Astrocyte of the cerebellum (primary cell): ENCODE data around the gene KY.
A peak's percentile ranks its signal among the peaks of the same experiment; 100 is the strongest.

Experiments
- DNase-seq: peaks from one replicate; pipeline ENCODE4 v3.0.0-alpha.2; 2011; ENCODE audit warnings: low read depth
- H3K4me3 ChIP-seq: 2 replicates; pipeline ENCODE4 v1.5.1; 2011; ENCODE audit warnings: mild to moderate bottlenecking, low read depth, low read length, moderate library complexity
- CTCF ChIP-seq: IDR thresholded peaks from 2 replicates; pipeline ENCODE4 v1.5.1; 2012; ENCODE audit warnings: low read length, low read depth, moderate library complexity, mild to moderate bottlenecking; ENCODE audit errors: missing control alignments
- in situ Hi-C: cut with HindIII; loops from 2 replicates; pipeline ENCODE4 v1.10.0; 2017; ENCODE audit warnings: low sequenced_read_pairs

The KY gene

GRCh38 chr3:134650431-134651346 lies at the start of gene KY:
Gene KY (minus strand): TSS chr3:134651022. CDS start chr3:134650960, 62 bp downstream.
- H3K4me3 ChIP-seq, result peak within 1 kb of the TSS; percentile 46

GRCh38 chr3:134699721-134700120 lies 48.9 kb upstream of the KY start:
- TF ChIP-seq CTCF, result no peak
- in situ Hi-C loops, result no loop called here
- no peak overlapping the region for H3K4me3 ChIP-seq
- no peak for DNase-seq

More at GRCh38 chr3:134650431-134651346, at the start of gene KY:
- in situ Hi-C loops, result no loop called here
- DNase-seq, result no peak
- no peak for TF ChIP-seq CTCF

- H3K4me3 ChIP-seq, result no peak overlapping the region
- in situ Hi-C loops, result no loop called here
- no peak for TF ChIP-seq CTCF
- no peak for DNase-seq
These were observed 48.4 kb upstream of the KY start for GRCh38 chr3:134699141-134699711.

- in situ Hi-C loops, result no loop called here
- TF ChIP-seq CTCF, result no peak
- no peak overlapping the region for H3K4me3 ChIP-seq
- no peak for DNase-seq
These were observed 47.2 kb upstream of the KY start for GRCh38 chr3:134697830-134698689.

GRCh38 chr3:134696155-134696554 lies 45.3 kb upstream of the KY start:
- no peak overlapping the region for H3K4me3 ChIP-seq
- no peak for DNase-seq
- no peak for TF ChIP-seq CTCF
- in situ Hi-C loops, result no loop called here

- no peak for DNase-seq
- no peak for TF ChIP-seq CTCF
- in situ Hi-C loops, result no loop called here
- no peak overlapping the region for H3K4me3 ChIP-seq
These were observed 44.2 kb upstream of the KY start for GRCh38 chr3:134694946-134695543.
